ENCODE data around the gene PHF1.
A peak's percentile ranks its signal among the peaks of the same experiment; 100 is the strongest.

Gene PHF1

DNA sequence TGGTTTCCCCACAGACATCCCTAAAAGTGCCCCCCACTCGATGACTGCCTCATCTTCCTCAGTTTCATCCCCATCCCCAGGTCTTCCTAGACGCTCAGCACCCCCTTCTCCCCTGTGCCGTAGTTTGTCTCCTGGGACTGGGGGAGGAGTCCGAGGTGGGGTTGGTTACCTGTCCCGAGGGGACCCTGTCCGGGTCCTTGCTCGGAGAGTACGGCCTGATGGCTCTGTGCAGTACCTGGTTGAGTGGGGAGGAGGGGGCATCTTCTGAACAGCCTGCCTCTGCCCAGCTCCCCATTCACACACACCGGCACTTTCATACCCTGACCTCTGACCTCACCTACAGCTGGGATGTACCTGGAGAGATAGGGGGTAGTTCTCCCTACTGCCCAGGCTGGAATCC is 5.0 kb downstream of the PHF1 start:
- peak overlapping the region; percentile 87 for H3K4me2 ChIP-seq (ENCODE audit: low read depth, low read length, poor library complexity, severe bottlenecking)
- no peaks in the 10 kb centered on the region; the same call in 1 of the 2 replicates for H3K36me3 ChIP-seq (ENCODE audit: insufficient read depth, low read length)
- no peaks in the 10 kb centered on the region for H3K9me2 ChIP-seq (replicated peaks; ENCODE audit: low read depth, low read length)
- H3K4me3 ChIP-seq (ENCODE audit: low read length, poor library complexity, severe bottlenecking), result peak overlapping the region; percentile 90
- no peaks in the 10 kb centered on the region for H3K9me3 ChIP-seq (ENCODE audit: insufficient read depth, low read depth, low read length)
- no peaks in the 10 kb centered on the region for H3K27me3 ChIP-seq (ENCODE audit: insufficient read depth, low read length, poor library complexity, severe bottlenecking)
- peaks cover 55% of the 10 kb centered on the region for H3K4me1 ChIP-seq (ENCODE audit: insufficient read depth, low read length, poor library complexity, severe bottlenecking)
- H3F3A ChIP-seq (ENCODE audit: low read depth), result no peaks in the 10 kb centered on the region
- TF ChIP-seq EZH2phosphoT487 (IDR thresholded peaks at IDR 0.05; ENCODE audit: borderline replicate concordance), result no peak
- TF ChIP-seq, protein P1, sequence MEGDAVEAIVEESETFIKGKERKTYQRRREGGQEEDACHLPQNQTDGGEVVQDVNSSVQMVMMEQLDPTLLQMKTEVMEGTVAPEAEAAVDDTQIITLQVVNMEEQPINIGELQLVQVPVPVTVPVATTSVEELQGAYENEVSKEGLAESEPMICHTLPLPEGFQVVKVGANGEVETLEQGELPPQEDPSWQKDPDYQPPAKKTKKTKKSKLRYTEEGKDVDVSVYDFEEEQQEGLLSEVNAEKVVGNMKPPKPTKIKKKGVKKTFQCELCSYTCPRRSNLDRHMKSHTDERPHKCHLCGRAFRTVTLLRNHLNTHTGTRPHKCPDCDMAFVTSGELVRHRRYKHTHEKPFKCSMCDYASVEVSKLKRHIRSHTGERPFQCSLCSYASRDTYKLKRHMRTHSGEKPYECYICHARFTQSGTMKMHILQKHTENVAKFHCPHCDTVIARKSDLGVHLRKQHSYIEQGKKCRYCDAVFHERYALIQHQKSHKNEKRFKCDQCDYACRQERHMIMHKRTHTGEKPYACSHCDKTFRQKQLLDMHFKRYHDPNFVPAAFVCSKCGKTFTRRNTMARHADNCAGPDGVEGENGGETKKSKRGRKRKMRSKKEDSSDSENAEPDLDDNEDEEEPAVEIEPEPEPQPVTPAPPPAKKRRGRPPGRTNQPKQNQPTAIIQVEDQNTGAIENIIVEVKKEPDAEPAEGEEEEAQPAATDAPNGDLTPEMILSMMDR (conservative IDR thresholded peaks at IDR 0.05; ENCODE audit: low read length), result no peak
- H2AFZ ChIP-seq (ENCODE audit: low read length), result no peak overlapping the region
- peaks cover 45% of the 10 kb centered on the region for H4K20me1 ChIP-seq (ENCODE audit: insufficient read depth, low read length, poor library complexity, severe bottlenecking)
- H3K9ac ChIP-seq (ENCODE audit: low read depth, low read length, poor library complexity, severe bottlenecking), result peak overlapping the region; percentile 91
- H3K79me2 ChIP-seq (ENCODE audit: insufficient read depth, low read length), result peaks cover 71% of the 10 kb centered on the region

DNA sequence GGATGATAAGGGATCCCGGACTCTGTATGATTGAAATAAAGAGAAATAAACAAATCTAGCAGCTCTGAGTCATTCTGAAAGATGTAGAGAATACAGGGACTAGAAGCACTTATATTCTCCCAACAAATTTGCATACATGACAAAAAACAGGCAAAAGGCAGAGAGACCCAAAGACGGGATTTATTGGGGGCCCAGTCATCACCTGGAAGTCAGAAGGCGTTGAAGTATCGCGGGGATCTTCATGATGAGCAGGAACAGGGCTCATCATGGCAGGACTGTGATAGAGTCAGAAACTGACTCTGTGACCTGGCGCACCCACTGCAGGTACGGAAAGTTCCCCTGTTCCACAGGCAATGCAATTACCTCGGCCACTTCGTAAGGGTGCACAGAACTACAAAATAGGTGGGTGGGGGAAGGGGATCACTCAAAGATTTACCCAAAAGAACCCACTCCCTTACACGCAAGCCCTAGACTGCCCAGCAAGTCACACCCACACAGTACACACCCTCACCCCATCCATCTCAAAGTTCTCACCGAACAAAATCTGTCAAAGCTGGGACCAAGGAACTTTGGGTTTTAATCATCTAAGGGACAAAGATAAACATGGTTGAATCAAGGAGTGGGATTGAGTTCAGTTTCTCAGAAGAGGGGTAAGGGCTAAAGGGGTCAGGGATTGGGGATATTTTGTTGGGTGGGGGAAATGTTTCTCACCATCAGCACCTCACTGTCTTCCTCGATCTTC is 5.7 kb downstream of the PHF1 start:
- TF ChIP-seq, protein P1 (conservative IDR thresholded peaks at IDR 0.05; ENCODE audit: low read length), result no peak
- no peak for TF ChIP-seq EZH2phosphoT487 (IDR thresholded peaks at IDR 0.05; ENCODE audit: borderline replicate concordance)
- H3K9me2 ChIP-seq (replicated peaks; ENCODE audit: low read depth, low read length), result no peaks in the 10 kb centered on the region
- no peaks in the 10 kb centered on the region for H3F3A ChIP-seq (ENCODE audit: low read depth)
- peaks cover 55% of the 10 kb centered on the region for H3K4me1 ChIP-seq (ENCODE audit: insufficient read depth, low read length, poor library complexity, severe bottlenecking)
- peak overlapping the region; percentile 91 for H3K9ac ChIP-seq (ENCODE audit: low read depth, low read length, poor library complexity, severe bottlenecking)
- no peaks in the 10 kb centered on the region; the same call in 1 of the 2 replicates for H3K36me3 ChIP-seq (ENCODE audit: insufficient read depth, low read length)
- peaks cover 41% of the 10 kb centered on the region for H4K20me1 ChIP-seq (ENCODE audit: insufficient read depth, low read length, poor library complexity, severe bottlenecking)
- H2AFZ ChIP-seq (ENCODE audit: low read length), result no peak overlapping the region
- H3K27me3 ChIP-seq (ENCODE audit: insufficient read depth, low read length, poor library complexity, severe bottlenecking), result no peaks in the 10 kb centered on the region
- peaks cover 66% of the 10 kb centered on the region for H3K79me2 ChIP-seq (ENCODE audit: insufficient read depth, low read length)
- H3K4me3 ChIP-seq (ENCODE audit: low read length, poor library complexity, severe bottlenecking), result peak overlapping the region; percentile 90
- no peaks in the 10 kb centered on the region for H3K9me3 ChIP-seq (ENCODE audit: insufficient read depth, low read depth, low read length)
- peak overlapping the region; percentile 87 for H3K4me2 ChIP-seq (ENCODE audit: low read depth, low read length, poor library complexity, severe bottlenecking)

DNA sequence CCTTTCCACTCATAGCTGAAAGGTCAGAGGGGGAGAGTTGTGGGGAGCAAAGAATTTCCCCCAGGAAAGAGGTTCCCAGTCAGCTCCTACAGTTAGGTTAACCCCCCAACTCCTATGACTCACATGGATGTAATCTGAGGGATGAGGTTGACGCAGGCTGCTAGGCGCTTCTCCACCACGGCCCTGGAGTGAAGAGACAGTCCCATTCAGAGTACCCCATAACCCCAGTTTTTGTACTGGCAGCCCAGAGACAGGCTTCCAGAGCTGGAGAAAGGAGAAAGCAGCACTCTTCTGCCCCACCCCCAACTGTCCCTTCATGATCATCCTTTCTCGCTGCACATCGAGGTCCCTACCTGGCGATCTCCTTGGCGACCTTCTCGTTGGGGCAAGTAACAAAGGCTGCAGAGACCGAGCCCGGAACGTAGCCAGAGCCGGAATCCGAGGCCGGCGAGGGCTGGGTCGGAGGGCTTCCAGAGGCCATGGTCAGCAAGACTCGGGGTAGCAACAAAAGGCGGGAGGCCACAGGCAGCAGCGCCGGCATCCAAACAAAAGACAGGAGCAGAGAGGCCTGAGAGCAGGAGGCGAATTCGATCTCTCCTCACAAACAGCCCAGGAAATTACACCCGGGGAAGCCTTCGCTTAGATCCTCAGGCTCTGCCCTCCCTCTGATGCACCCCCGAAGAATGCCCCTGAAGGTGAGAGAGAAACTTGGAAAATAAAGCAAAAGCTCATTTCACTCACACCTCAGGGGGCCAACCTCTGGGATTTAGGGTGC is 6.5 kb downstream of the PHF1 start:
- Histone ChIP-seq H3F3A (ENCODE audit: low read depth) (no peaks in the 10 kb centered on the region), H3K9ac (ENCODE audit: low read depth, low read length, poor library complexity, severe bottlenecking) (peak overlapping the region; percentile 91), H2AFZ (ENCODE audit: low read length) (peak overlapping the region; percentile 81), H3K79me2 (ENCODE audit: insufficient read depth, low read length) (peaks cover 59% of the 10 kb centered on the region), H4K20me1 (ENCODE audit: insufficient read depth, low read length, poor library complexity, severe bottlenecking) (peaks cover 38% of the 10 kb centered on the region), H3K36me3 (ENCODE audit: insufficient read depth, low read length) (no peaks in the 10 kb centered on the region; the same call in 1 of the 2 replicates), H3K4me1 (ENCODE audit: insufficient read depth, low read length, poor library complexity, severe bottlenecking) (peaks cover 54% of the 10 kb centered on the region), H3K4me2 (ENCODE audit: low read depth, low read length, poor library complexity, severe bottlenecking) (peak overlapping the region; percentile 87), H3K9me2 (replicated peaks; ENCODE audit: low read depth, low read length) (no peaks in the 10 kb centered on the region), H3K4me3 (ENCODE audit: low read length, poor library complexity, severe bottlenecking) (peak overlapping the region; percentile 90), H3K27me3 (ENCODE audit: insufficient read depth, low read length, poor library complexity, severe bottlenecking) (no peaks in the 10 kb centered on the region), H3K9me3 (ENCODE audit: insufficient read depth, low read depth, low read length) (no peaks in the 10 kb centered on the region)
- no peak for TF ChIP-seq EZH2phosphoT487 (IDR thresholded peaks at IDR 0.05; ENCODE audit: borderline replicate concordance)
- TF ChIP-seq, protein P1 (conservative IDR thresholded peaks at IDR 0.05; ENCODE audit: low read length), result no peak

Measured in Loucy (cell line).